Karpas-422 (cell line): Measurements from ENCODE around the gene ASB6. TPM values are rescaled to one million over a fixed set of nuclear protein-coding genes. Genes with fewer than 3 reads are reported as not detected.
A peak's percentile ranks its signal among the peaks of the same experiment; 100 is the strongest.

Experiments used
- DNase-seq: peaks from one replicate; pipeline ENCODE4 v3.0.0-alpha.2; 2015
- H2AFZ ChIP-seq: fragments of 200-600 bp; sonication (generic); 2 replicates; pipeline ENCODE4 v1.6.1; 2014; ENCODE audit warnings: antibody characterized with exemption, low read length, mixed read lengths
- H3K27ac ChIP-seq: fragments of 200-600 bp; sonication (generic); 2 replicates; pipeline ENCODE4 v1.5.1; 2014; ENCODE audit warnings: mild to moderate bottlenecking, low read length, moderate library complexity
- H3K27me3 ChIP-seq: fragments of 200-600 bp; sonication (generic); 2 replicates; pipeline ENCODE4 v1.6.1; 2014; ENCODE audit warnings: low read length, mixed read lengths
- H3K36me3 ChIP-seq: fragments of 200-600 bp; sonication (generic); 2 replicates; pipeline ENCODE4 v1.6.1; 2014; ENCODE audit warnings: low read length, mixed read lengths; ENCODE audit not compliant: insufficient read depth
- H3K4me1 ChIP-seq: fragments of 200-600 bp; sonication (generic); 2 replicates; pipeline ENCODE4 v1.6.1; 2014; ENCODE audit warnings: mild to moderate bottlenecking, low read length, mixed read lengths
- H3K4me2 ChIP-seq: fragments of 200-600 bp; sonication (generic); 2 replicates; pipeline ENCODE4 v1.6.1; 2014; ENCODE audit warnings: low read length, low read depth, mild to moderate bottlenecking; ENCODE audit not compliant: poor library complexity, severe bottlenecking
- H3K4me3 ChIP-seq: fragments of 200-600 bp; sonication (generic); 2 replicates; pipeline ENCODE4 v1.5.1; 2014; ENCODE audit warnings: mild to moderate bottlenecking, antibody characterized with exemption, low read length, mixed read lengths
- H3K79me2 ChIP-seq: fragments of 200-600 bp; sonication (generic); 2 replicates; pipeline ENCODE4 v1.6.1; 2014; ENCODE audit warnings: mild to moderate bottlenecking, low read length, mixed read lengths
- H3K9ac ChIP-seq: fragments of 200-600 bp; sonication (generic); 2 replicates; pipeline ENCODE4 v1.6.0; 2014; ENCODE audit warnings: low read length
- H3K9me2 ChIP-seq: fragments of 200-600 bp; sonication (generic), shearing (Covaris generic); replicated peaks from 2 replicates; pipeline ENCODE4 v1.6.0; 2014; ENCODE audit warnings: mild to moderate bottlenecking, low read length, moderate library complexity; ENCODE audit not compliant: insufficient read depth
- H3K9me3 ChIP-seq: fragments of 300-700, 200-600 bp; sonication (generic); 2 replicates; pipeline ENCODE4 v1.6.1; 2014; ENCODE audit warnings: low read length, mixed read lengths
- H4K20me1 ChIP-seq: fragments of 200-600 bp; sonication (generic); 2 replicates; pipeline ENCODE4 v1.6.1; 2014; ENCODE audit warnings: mild to moderate bottlenecking, antibody characterized with exemption, low read length, low read depth; ENCODE audit not compliant: insufficient read depth
- total RNA-seq: library from RNA; depleted of rRNA; stranded (reverse); fragments of >200 nt; shearing (Covaris generic); gene quantifications from 2 replicates; pipeline ENCODE4 v1.2.3, GENCODE V29; 2014; ENCODE audit warnings: low replicate concordance

The ASB6 gene
- total RNA-seq, 1 experiment from 2014 or later, result 10.6 TPM

DNA sequence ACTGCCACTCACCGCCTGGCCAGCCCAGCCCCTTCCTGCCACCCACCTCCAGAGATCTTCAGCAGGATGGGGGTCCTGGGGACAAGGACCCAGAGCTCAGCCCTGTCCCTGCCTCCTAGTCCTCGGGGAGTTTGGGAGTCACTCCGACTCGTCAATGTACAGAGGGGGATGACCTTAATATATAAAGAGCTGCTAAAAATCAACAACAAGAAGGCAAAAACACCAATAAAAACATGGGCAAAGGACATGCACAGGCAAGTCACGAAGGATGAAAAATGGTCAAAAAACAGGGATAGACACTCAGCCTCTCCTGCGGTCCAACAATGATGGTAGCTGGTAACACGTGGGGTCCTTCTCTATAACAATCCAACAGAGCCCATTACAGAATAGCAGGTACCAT lies 4.7 kb upstream of the ASB6 start:
- Histone ChIP-seq H2AFZ (no peak overlapping the region), H3K79me2 (peaks cover 2% of the 10 kb centered on the region), H3K9ac (no peak overlapping the region), H4K20me1 (peaks cover 1% of the 10 kb centered on the region; the same call in 1 of the 2 replicates), H3K4me3 (no peak overlapping the region), H3K27me3 (no peaks in the 10 kb centered on the region), H3K9me2 (no peaks in the 10 kb centered on the region), H3K36me3 (no peaks in the 10 kb centered on the region), H3K4me2 (no peak overlapping the region), H3K27ac (no peak overlapping the region), H3K9me3 (no peaks in the 10 kb centered on the region), H3K4me1 (peaks cover 3% of the 10 kb centered on the region; the same call in 1 of the 2 replicates)
- no peak for DNase-seq

DNA sequence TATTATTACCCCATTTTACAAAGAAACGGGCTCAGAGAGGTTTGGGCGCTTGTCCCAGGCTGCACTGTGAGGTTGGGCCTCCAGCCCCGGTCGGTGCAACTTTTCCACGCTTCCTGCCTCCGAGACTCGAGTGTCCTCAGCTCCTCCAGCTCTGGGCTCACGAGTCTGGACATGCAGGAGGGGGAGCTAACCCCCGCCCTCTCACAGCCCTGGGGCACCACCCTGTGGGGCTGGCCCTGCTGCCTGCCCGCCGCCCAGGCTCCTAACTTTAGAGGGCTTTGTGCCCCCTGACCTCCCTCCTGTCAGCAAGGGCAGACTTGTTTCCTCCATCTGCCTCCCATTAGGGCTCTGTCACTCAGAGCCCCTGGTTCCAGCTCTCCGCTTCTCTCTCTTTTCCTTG lies 4.3 kb upstream of the ASB6 start:
- Histone ChIP-seq H3K4me2 (no peak overlapping the region), H3K36me3 (no peaks in the 10 kb centered on the region), H3K4me3 (no peak overlapping the region), H3K79me2 (peaks cover 6% of the 10 kb centered on the region), H3K4me1 (peaks cover 3% of the 10 kb centered on the region; the same call in 1 of the 2 replicates), H2AFZ (no peak overlapping the region), H4K20me1 (peaks cover 5% of the 10 kb centered on the region; the same call in 1 of the 2 replicates), H3K9ac (no peak overlapping the region), H3K9me3 (no peaks in the 10 kb centered on the region), H3K27me3 (no peaks in the 10 kb centered on the region), H3K9me2 (no peaks in the 10 kb centered on the region), H3K27ac (no peak overlapping the region)
- no peak for DNase-seq

DNA sequence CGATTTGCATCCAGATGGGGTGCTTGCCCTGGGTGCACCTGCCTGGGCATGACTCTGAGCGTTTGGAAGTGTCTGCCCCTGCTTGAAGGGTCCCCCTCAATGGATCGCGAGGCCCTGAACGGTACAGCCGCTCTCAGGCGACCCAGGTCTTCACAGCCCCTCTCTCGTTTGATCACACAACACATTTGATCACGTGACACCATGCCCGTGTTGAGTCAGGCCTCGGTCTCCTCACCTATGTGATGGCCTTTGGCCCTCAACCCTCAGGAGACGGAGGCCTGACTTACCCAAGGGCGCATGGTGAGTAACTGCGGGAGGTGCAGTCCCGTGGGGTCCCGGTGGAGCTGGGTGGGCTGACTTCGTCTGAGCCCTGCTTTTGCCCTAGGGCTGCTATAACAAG lies 3.0 kb upstream of the ASB6 start:
- Histone ChIP-seq H3K4me1 (peaks cover 17% of the 10 kb centered on the region), H3K9ac (no peak overlapping the region), H3K4me2 (no peak overlapping the region), H3K36me3 (no peaks in the 10 kb centered on the region), H3K9me3 (no peaks in the 10 kb centered on the region), H4K20me1 (peaks cover 19% of the 10 kb centered on the region), H3K9me2 (no peaks in the 10 kb centered on the region), H3K27ac (no peak overlapping the region), H2AFZ (no peak overlapping the region), H3K27me3 (no peaks in the 10 kb centered on the region), H3K79me2 (peaks cover 20% of the 10 kb centered on the region), H3K4me3 (no peak overlapping the region)
- DNase-seq, result no peak

DNA sequence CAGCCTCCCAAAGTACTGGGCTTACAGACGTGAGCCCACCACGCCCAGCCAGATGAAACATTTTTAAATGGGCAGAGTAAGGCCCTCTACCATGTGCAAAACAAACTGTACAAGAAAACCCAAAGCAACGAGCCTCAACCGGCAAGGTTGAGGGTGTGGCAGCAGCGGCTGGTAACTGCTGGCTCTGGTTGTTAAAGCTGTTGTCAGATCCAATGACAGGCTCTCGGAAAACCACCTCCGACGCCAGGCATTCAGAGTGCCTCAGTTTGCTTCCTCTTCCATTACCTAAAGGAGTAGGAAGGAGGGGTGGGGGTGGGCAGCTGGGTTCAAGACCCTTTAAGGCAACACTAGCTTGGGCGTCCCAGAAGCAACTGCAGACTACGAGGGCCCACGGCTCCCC lies 2.4 kb upstream of the ASB6 start:
- Histone ChIP-seq H3K4me1 (peaks cover 22% of the 10 kb centered on the region), H3K79me2 (peaks cover 25% of the 10 kb centered on the region), H3K4me3 (no peak overlapping the region), H4K20me1 (peaks cover 24% of the 10 kb centered on the region), H3K9ac (no peak overlapping the region), H3K4me2 (no peak overlapping the region), H3K27me3 (no peaks in the 10 kb centered on the region), H3K36me3 (no peaks in the 10 kb centered on the region), H2AFZ (no peak overlapping the region), H3K27ac (no peak overlapping the region), H3K9me3 (no peaks in the 10 kb centered on the region), H3K9me2 (no peaks in the 10 kb centered on the region)
- no peak for DNase-seq

DNA sequence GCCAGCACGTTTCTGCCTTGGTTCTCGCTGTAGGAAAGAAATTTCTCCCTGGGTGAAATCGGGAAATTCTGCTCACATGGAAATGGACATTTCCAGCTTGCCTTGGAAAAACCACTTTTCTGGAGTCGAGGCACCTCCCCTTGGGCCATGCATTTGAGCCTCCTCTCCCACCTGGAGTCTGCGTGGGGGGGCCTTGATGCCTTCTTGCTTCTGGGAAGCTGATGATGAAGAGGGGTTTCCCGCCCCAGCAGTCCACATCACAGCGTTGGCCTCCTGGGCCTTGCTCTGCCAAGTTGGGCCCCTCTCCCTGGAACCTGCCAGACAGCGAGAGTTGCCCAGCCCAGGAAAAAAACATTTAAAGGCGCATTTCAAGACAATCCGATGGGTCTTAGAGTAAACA lies 1.8 kb upstream of the ASB6 start:
- Histone ChIP-seq H3K27ac (no peak overlapping the region), H3K4me3 (no peak overlapping the region), H3K36me3 (no peaks in the 10 kb centered on the region), H3K9me3 (no peaks in the 10 kb centered on the region), H2AFZ (no peak overlapping the region), H3K9me2 (no peaks in the 10 kb centered on the region), H3K4me2 (no peak overlapping the region), H3K9ac (no peak overlapping the region), H3K27me3 (no peaks in the 10 kb centered on the region), H4K20me1 (peaks cover 30% of the 10 kb centered on the region), H3K79me2 (peaks cover 28% of the 10 kb centered on the region), H3K4me1 (peaks cover 26% of the 10 kb centered on the region)
- DNase-seq, result no peak

DNA sequence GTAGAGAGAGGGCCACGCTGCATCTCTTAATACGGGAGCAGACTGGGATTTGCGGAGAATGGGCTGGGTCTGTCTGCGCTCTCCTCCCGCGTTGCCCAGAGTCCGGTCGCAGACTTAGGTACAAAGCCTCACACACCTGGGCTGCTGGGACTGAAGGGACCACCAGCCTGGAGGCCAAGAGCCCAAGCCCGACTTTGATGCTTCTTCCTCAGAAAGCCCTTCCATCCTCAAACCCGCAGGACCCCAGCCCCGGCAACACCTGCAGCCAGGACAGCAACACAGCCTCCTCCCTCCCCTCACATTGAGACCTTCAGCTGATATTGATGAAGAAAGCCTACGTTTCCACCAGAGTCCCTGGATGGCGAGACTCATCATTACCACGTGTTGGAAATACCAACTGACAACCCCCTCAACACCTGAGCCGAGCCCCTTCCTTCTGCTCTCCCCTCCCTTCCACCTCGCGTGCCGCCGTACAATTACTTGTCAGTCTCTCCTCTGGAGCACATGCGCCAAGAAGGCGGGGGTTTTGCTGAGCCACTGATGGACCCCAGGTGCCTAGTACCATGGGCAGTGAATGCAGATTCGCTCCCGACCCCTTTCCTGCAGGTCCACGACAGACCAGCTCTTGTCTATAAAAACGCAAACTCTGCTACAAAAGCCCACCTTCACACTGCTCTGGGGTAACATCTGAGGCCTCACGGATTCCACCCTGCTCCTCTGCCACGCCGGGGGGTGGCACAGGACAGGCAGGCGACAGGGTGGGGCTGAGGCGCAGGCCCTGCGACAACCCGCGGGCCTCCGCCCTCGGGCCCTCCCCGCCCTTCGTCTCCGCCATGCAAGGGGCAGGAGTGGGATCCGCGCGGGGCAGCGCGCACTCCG lies 841 bp downstream of the ASB6 start:
- DNase-seq, result peak; percentile 68
- H3K4me1 ChIP-seq, result peaks cover 26% of the 10 kb centered on the region
- H2AFZ ChIP-seq, result no peak overlapping the region
- H3K4me2 ChIP-seq, result peak overlapping the region; percentile 77
- peaks cover 28% of the 10 kb centered on the region for H3K79me2 ChIP-seq
- H3K9me3 ChIP-seq, result no peaks in the 10 kb centered on the region
- H3K9me2 ChIP-seq, result no peaks in the 10 kb centered on the region
- H3K4me3 ChIP-seq, result peak overlapping the region; percentile 93
- no peaks in the 10 kb centered on the region for H3K27me3 ChIP-seq
- H3K9ac ChIP-seq, result peak overlapping the region; percentile 95
- H4K20me1 ChIP-seq, result peaks cover 30% of the 10 kb centered on the region
- H3K36me3 ChIP-seq, result peaks cover 5% of the 10 kb centered on the region
- H3K27ac ChIP-seq, result no peak overlapping the region

DNA sequence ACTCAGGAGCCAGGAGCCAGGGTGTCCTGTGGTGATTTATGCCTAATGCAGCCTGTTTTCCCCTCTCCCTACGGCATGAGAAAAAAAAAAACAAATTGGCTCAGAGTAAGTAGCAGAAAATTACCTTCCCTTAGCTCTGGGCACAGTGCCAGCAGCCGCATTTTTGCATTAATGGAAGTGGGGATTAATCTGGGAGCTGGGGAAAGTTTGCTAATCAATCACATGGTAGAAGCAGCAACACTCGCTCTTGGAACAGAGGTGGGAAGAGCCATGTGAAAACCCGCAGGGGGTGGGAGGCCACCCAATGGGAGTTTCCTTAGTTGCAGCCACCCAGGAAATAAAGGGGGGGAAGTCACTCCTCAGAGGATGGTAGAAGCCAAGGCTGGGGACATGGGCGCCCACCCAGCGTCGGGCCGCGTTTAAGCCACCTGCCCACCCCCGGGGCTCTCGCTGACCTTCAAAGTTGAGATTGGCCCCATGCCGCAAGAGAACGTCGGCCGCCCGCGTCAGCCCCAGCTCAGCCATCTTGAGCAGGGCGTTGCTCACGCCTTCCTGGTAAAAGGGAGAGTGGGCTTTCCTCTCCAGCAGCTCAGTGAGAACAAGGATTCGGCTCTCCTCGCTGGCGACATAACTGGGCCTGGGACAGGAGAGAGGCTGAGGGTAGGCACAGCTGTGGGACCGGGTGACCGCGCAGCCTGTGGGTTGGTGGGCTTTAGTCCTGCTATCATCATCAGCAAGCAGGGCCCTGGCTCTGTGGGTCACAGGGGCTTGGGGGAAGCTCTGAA lies 1.7 kb downstream of the ASB6 start:
- DNase-seq, result peak; percentile 69
- Histone ChIP-seq H3K27me3 (no peaks in the 10 kb centered on the region), H3K27ac (peak overlapping the region; percentile 40), H3K9ac (peak overlapping the region; percentile 95), H3K9me3 (no peaks in the 10 kb centered on the region), H3K79me2 (peaks cover 28% of the 10 kb centered on the region), H2AFZ (no peak overlapping the region), H3K4me3 (peak overlapping the region; percentile 93), H4K20me1 (peaks cover 30% of the 10 kb centered on the region), H3K36me3 (peaks cover 5% of the 10 kb centered on the region), H3K9me2 (no peaks in the 10 kb centered on the region), H3K4me1 (peaks cover 26% of the 10 kb centered on the region), H3K4me2 (peak overlapping the region; percentile 77)

DNA sequence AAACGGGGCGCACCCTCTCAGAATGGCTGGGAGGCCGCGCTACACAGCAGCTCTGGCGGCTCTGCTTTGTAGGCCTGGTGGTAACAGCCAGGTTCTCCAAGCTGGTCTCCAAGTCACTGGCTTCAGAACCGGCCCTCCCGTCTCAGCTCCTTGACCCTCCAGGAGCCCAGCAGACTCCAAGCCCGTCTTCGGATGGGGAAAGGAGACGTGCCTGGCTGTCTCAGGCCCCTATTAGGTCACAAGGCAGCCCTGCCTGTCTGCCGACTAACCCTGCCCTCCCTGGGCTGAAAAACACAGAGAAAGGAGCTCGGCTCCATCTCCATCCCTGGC lies 2.2 kb downstream of the ASB6 start:
- Histone ChIP-seq H3K9ac (peak overlapping the region; percentile 39; the same call in 1 of the 2 replicates), H2AFZ (no peak overlapping the region), H3K27ac (peak overlapping the region; percentile 40), H3K27me3 (no peaks in the 10 kb centered on the region), H3K9me3 (no peaks in the 10 kb centered on the region), H3K9me2 (no peaks in the 10 kb centered on the region), H4K20me1 (peaks cover 34% of the 10 kb centered on the region), H3K4me3 (peak overlapping the region; percentile 93; the same call in 1 of the 2 replicates), H3K79me2 (peaks cover 30% of the 10 kb centered on the region), H3K4me1 (peaks cover 26% of the 10 kb centered on the region), H3K4me2 (peak overlapping the region; percentile 77), H3K36me3 (peaks cover 5% of the 10 kb centered on the region)
- no peak for DNase-seq
